Mesodermal cell (in vitro differentiated cells): ENCODE measurements around the gene POLR1C.

Experiments used
- H3K27ac ChIP-seq: 2 replicates; pipeline ENCODE4 v1.7.0; 2013; ENCODE audit warnings: mild to moderate bottlenecking, low read depth, low read length, moderate library complexity; ENCODE audit not compliant: severe bottlenecking
- H3K36me3 ChIP-seq: 2 replicates; pipeline ENCODE4 v1.7.1; 2013; ENCODE audit warnings: mild to moderate bottlenecking, low read length, moderate library complexity; ENCODE audit not compliant: control insufficient read depth, insufficient read depth
- H3K4me1 ChIP-seq: one replicate; pipeline ENCODE4 v1.7.1; 2013; ENCODE audit warnings: mild to moderate bottlenecking, low read length; ENCODE audit not compliant: insufficient read depth, control insufficient read depth, poor library complexity, severe bottlenecking
- H3K4me3 ChIP-seq: 2 replicates; pipeline ENCODE4 v1.7.0; 2013; ENCODE audit warnings: low read length, control low read depth, mild to moderate bottlenecking; ENCODE audit not compliant: insufficient read depth, poor library complexity, severe bottlenecking; ENCODE audit errors: extremely low read depth
- H3K9me3 ChIP-seq: 2 replicates; pipeline ENCODE4 v1.7.1; 2013; ENCODE audit warnings: mild to moderate bottlenecking, low read length, moderate library complexity; ENCODE audit not compliant: control insufficient read depth
- WGBS, 2 experiments: methylation state at CpG; one replicate each; pipeline ENCODE4 v1.1.5; 2013; ENCODE audit warnings: missing lambda C conversion rate in 2 of 2; ENCODE audit not compliant: insufficient coverage in 2 of 2; 5-methylcytosine and 5-hydroxymethylcytosine counted together

Gene POLR1C

DNA sequence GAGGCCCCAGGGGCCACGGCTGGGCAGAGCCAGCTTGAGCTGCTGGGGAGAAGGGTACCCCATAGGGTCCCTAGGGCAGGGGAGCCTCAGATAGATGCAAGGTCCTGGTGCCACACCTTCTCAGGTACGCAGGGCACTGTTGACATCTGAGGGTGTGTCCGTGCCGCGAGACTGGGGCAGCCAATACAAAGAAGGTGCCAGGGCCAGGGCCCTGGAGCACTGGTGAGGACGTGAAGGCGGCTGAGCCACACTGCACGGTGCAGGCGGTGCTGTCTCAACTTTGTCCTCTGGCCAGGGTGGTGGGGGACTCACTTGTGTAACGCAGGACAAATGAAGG lies 6.1 kb upstream of the POLR1C start:
- no peak overlapping the region for H3K27ac ChIP-seq
- H3K4me1 ChIP-seq: peaks cover 6% of the 10 kb centered on the region
- H3K4me3 ChIP-seq: no peak overlapping the region
- H3K36me3 ChIP-seq: peaks cover 53% of the 10 kb centered on the region
- H3K9me3 ChIP-seq: no peaks in the 10 kb centered on the region
- 94 to 99% methylated on average over 7 to 9 of the region's 10 CpGs for WGBS, 2 experiments

GRCh38 chr6:43511824-43512415 lies 5.0 kb upstream of the POLR1C start:
- Histone ChIP-seq H3K4me1 (peaks cover 7% of the 10 kb centered on the region), H3K27ac (no peak overlapping the region), H3K36me3 (peaks cover 51% of the 10 kb centered on the region), H3K4me3 (no peak overlapping the region), H3K9me3 (no peaks in the 10 kb centered on the region)
- WGBS, 2 experiments: 94 to 99% methylated on average over 9 of the region's 11 CpGs

DNA sequence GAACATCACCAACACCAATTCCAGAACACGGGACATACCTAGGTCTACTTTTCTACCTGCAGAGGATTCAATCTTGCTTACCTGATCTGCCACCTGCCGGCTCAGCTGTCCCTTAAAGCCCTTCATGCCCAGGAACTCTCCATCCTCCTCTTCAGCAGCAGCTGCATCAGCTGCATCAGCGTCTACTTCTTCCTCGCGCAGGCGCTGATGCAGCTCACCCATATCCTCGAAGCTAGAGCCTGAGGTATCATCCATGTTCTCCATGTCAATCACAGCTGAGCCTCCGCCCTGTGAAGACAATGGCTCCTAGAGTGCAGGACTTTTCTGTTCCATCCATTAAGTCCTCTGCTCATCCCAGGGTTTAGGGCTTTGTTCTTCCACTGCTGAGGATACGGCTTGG lies 1.1 kb upstream of the POLR1C start:
- H3K36me3 ChIP-seq: peaks cover 71% of the 10 kb centered on the region
- H3K4me1 ChIP-seq: peaks cover 13% of the 10 kb centered on the region
- H3K27ac ChIP-seq: no peak overlapping the region
- no peaks in the 10 kb centered on the region for H3K9me3 ChIP-seq
- H3K4me3 ChIP-seq: peak overlapping the region; percentile 99
- 87 to 93% methylated on average over 9 of the region's 9 CpGs for WGBS, 2 experiments

DNA sequence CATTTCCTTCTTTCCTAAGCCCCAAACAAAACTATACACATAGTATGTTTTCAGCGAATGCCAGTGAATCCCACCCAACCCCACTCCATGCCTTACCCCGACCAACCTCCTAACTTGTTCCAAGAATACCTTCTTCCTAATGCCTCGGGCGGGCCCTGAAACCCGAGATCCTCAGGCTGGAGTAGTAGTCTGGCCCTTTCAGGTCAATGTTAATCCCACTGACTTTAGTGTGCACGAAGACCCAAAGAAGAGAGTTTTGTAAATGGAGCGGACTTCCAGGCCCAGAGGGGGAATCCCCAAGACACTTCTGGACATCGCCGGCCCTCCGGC lies 557 bp upstream of the POLR1C start:
- H3K27ac ChIP-seq: peak overlapping the region; percentile 87
- H3K4me3 ChIP-seq: peak overlapping the region; percentile 99
- H3K9me3 ChIP-seq: no peaks in the 10 kb centered on the region
- WGBS, 2 experiments: 4 to 5% methylated on average over 10 of the region's 10 CpGs
- peaks cover 74% of the 10 kb centered on the region for H3K36me3 ChIP-seq
- peaks cover 13% of the 10 kb centered on the region for H3K4me1 ChIP-seq

DNA sequence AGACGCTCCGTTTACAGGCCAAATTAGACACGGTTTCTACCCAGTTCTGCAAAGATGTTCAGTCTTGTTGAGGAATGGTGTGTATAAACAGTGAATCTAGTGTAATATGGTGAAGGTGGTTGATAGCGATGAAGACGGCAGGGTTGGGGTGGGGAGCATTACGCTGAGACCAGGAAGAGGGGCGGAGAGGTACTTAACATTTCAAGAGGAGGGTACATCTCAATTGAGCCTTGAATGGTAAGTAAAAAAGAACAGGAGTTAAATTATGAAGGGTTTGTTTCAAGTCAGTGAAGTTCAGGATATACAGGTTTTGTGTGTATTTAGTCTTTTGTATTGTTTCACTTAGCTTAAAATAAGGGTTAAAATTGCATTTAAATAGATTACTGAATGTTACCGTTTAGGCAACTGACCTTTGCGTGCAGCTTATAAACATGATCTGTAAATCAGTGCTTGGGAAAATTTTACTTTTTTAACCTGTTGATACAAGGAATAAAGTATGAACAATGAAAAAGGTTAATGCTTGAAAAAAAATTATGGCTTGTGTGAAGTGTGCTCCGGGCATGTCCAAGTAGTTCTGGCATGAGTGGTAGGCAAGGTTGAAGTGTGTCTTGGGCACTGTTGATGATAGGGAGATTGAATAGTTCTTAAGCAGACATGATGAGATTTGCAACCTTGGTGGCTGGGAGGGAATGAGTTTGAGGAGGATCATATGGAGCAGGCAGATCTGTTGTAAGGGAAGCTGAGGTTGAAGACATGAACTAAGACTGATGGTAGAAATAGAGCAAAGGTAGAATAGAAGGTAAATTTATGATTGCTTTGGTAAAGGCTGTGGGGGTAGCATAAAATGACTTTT lies 842 bp downstream of the POLR1C start:
- Histone ChIP-seq H3K36me3 (peaks cover 74% of the 10 kb centered on the region), H3K9me3 (no peaks in the 10 kb centered on the region), H3K4me3 (peak overlapping the region; percentile 99), H3K4me1 (peaks cover 13% of the 10 kb centered on the region), H3K27ac (peak overlapping the region; percentile 33)
- WGBS, 2 experiments: 8 to 11% methylated on average over 10 of the region's 10 CpGs

DNA sequence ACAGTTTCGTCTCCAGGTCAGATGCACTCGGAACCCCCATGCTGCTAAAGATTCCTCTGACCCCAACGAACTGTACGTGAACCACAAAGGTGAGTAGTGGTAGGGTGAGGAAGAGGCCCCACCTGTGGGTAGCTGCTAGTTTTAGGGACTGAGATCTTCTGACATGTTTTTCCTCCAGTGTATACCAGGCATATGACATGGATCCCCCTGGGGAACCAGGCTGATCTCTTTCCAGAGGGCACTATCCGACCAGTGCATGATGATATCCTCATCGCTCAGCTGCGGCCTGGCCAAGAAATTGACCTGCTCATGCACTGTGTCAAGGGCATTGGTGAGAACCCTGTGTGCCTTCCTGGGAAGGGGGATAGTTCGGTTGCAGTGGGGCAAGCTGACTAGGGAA lies 3.2 kb downstream of the POLR1C start:
- Histone ChIP-seq H3K4me3 (no peak overlapping the region), H3K27ac (no peak overlapping the region), H3K36me3 (peaks cover 73% of the 10 kb centered on the region), H3K9me3 (no peaks in the 10 kb centered on the region), H3K4me1 (peaks cover 13% of the 10 kb centered on the region)
- WGBS, 2 experiments: 97 to 100% methylated on average over 6 to 8 of the region's 8 CpGs

- Histone ChIP-seq H3K9me3 (no peaks in the 10 kb centered on the region), H3K27ac (peak overlapping the region; percentile 29), H3K4me1 (peaks cover 7% of the 10 kb centered on the region), H3K36me3 (peaks cover 81% of the 10 kb centered on the region), H3K4me3 (no peak overlapping the region)
- WGBS, 2 experiments: 100% methylated on average over 1 to 2 of the region's 2 CpGs
Observed at GRCh38 chr6:43521836-43522235, 4.9 kb downstream of the POLR1C start.

DNA sequence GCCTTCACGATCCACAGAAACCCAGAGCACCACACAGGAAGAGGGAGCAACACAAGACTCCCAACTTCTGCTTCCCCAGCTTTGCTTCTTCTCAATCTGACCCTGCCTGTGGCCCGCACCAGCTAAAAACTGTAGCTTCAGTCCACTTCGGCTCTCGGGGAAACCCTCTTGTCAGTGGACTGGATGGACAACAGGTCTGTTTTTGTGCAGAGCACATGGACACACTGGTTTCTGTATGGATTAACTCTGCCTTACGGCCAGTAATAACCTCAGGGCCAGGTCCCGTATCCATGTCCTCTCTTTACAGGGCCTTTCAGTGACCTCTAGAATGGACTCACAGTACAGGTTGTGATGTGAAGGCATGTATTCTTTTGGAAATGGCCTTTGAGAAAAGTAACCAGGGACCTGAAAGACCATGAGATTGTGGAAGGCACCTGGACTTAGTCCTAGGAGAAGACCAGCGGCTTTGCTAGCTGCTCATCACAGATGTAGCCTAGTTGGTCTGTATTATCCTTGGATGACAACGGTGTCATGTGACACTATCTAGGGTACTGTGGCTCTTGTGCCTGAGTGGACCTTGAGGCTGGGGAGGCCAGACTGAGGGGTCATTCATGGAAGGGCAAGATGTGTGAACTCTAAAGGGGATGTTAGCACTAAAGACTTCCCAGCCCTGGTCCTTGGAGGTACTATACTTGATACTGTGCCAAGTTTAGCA lies 5.8 kb downstream of the POLR1C start:
- Histone ChIP-seq H3K4me3 (no peak overlapping the region), H3K9me3 (no peaks in the 10 kb centered on the region), H3K36me3 (peaks cover 89% of the 10 kb centered on the region)

DNA sequence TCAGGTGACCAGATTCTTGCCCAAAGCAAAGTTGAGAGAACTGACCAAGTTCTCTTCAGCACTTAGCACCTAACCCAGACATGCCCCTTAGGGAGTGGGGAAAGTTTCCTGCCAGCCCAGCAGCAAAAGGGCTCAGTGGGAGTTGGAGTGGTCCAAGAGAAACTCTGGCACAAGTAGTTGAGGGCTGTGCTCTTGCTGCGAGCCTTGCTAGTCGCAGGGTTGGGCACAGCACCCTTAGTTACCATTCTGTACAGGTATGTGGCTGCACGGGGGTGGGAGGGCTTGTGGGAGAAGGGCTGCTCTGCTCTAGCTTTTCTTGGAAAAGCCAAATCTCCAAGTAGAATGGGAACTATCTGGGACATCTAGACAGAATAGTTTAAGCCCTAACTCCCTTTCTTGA lies 6.4 kb downstream of the POLR1C start:
- peaks cover 95% of the 10 kb centered on the region for H3K36me3 ChIP-seq
- no peak overlapping the region for H3K4me3 ChIP-seq
- no peak overlapping the region for H3K27ac ChIP-seq
- peaks cover 3% of the 10 kb centered on the region for H3K4me1 ChIP-seq
- H3K9me3 ChIP-seq: no peaks in the 10 kb centered on the region
- 90 to 100% methylated on average over 1 to 2 of the region's 3 CpGs for WGBS, 2 experiments

More for the DNA sequence above, 5.8 kb downstream of the POLR1C start:
- Histone ChIP-seq H3K27ac (no peak overlapping the region), H3K4me1 (peaks cover 7% of the 10 kb centered on the region)
- 94 to 98% methylated on average over 7 to 8 of the region's 8 CpGs for WGBS, 2 experiments

DNA sequence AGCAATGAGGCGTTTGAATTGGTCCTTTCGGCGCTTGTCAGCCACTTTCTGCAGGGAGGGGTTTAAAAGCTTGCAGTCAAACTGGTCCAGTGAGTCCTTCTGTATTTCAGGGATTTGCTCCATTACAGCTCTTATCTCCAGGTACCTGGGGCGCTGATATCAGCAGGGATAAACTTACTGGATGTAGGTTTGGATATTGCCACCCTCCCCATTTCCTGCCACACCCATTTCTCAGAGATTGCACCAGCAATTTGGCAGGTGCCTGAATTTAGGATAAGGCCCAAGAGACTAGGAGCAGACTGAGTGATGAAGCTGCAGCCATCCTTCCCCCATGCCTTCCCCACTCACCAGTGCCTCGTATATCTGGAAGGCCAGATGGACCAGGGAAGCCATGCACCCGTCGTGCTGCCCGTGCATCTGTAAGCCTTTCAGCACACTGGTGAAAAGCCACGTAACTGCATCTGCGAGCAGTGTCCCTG lies 7.6 kb downstream of the POLR1C start:
- Histone ChIP-seq H3K27ac (no peak overlapping the region), H3K4me1 (no peaks in the 10 kb centered on the region), H3K36me3 (peaks cover 98% of the 10 kb centered on the region), H3K4me3 (no peak overlapping the region), H3K9me3 (no peaks in the 10 kb centered on the region)
- 98 to 99% methylated on average over 9 of the region's 10 CpGs for WGBS, 2 experiments
